Natural killer cell (primary cell): ENCODE data around the gene SIRPB2. TPM values are rescaled to one million over a fixed set of nuclear protein-coding genes. Genes with fewer than 3 reads are reported as not detected.

Experiments used
- ATAC-seq, 3 donors: fragments of 150-1000 bp in 2 of 3; fragments of 200-7000 bp in 1 of 3; cut with Tn5 transposase; 1 replicate in 1 of 3; 2 replicates in 2 of 3; pipeline ENCODE4 v1.10.0; 2021; ENCODE audit warnings: mild to moderate bottlenecking in 2 of 3, moderate library complexity in 2 of 3
- DNase-seq, 2 donors: peaks; one replicate each; pipeline versions ENCODE4 v3.0.0 to v3.0.0-alpha.2; 2013 to 2021; ENCODE audit warnings: mixed read lengths in 1 of 2
- H3K27ac ChIP-seq: one replicate; pipeline ENCODE4 v1.5.1; 2013; ENCODE audit warnings: mild to moderate bottlenecking, low read length
- H3K27me3 ChIP-seq: one replicate; pipeline ENCODE4 v1.6.1; 2013; ENCODE audit warnings: low read length; ENCODE audit not compliant: control insufficient read depth, insufficient read depth
- H3K36me3 ChIP-seq: one replicate; pipeline ENCODE4 v1.6.1; 2013; ENCODE audit warnings: low read length; ENCODE audit not compliant: control insufficient read depth, insufficient read depth
- H3K4me1 ChIP-seq: one replicate; pipeline ENCODE4 v1.6.1; 2013; ENCODE audit warnings: low read length; ENCODE audit not compliant: control insufficient read depth, insufficient read depth
- H3K4me3 ChIP-seq: one replicate; pipeline ENCODE4 v1.5.1; 2013; ENCODE audit warnings: low read length
- H3K9me3 ChIP-seq: one replicate; pipeline ENCODE4 v1.6.1; 2013; ENCODE audit warnings: low read length; ENCODE audit not compliant: control insufficient read depth, insufficient read depth
- H3K27ac Mint-ChIP-seq, 2 donors: one replicate each; pipeline ENCODE4 v1.8.0; 2022; ENCODE audit warnings: mild to moderate bottlenecking in 2 of 2, mixed read lengths in 2 of 2, moderate library complexity in 1 of 2
- H3K27me3 Mint-ChIP-seq, 2 donors: one replicate each; pipeline ENCODE4 v1.8.0; 2022; ENCODE audit warnings: low read depth in 2 of 2, mixed read lengths in 2 of 2
- H3K36me3 Mint-ChIP-seq: one replicate; pipeline ENCODE4 v1.8.0; 2022; ENCODE audit warnings: mixed read lengths
- H3K4me1 Mint-ChIP-seq, 2 donors: one replicate each; pipeline ENCODE4 v1.8.0; 2022; ENCODE audit warnings: mixed read lengths in 2 of 2
- H3K4me3 Mint-ChIP-seq: one replicate; pipeline ENCODE4 v1.8.0; 2022; ENCODE audit warnings: mild to moderate bottlenecking, moderate library complexity, mixed read lengths
- H3K9me3 Mint-ChIP-seq, 2 donors: one replicate each; pipeline ENCODE4 v1.8.0; 2022; ENCODE audit warnings: mixed read lengths in 2 of 2
- WGBS: methylation state at CpG from one replicate; pipeline ENCODE4 v1.1.7; 2013; ENCODE audit warnings: missing lambda C conversion rate; ENCODE audit not compliant: insufficient coverage; 5-methylcytosine and 5-hydroxymethylcytosine counted together
- intact Hi-C: fragments of 100-400 bp; cut with micrococcal nuclease; formaldehyde crosslinking; loops from one replicate; pipeline ENCODE4 v1.14.2; 2022
- total RNA-seq, 4 donors: library from RNA; stranded (reverse); fragments of 120-200 nt in 1 of 4; gene quantifications; one replicate each; pipeline versions ENCODE4 v1.2.3 to v1.2.4, GENCODE V29; 2013 to 2022
- TF ChIP-seq, protein P1 (sequence below): fragments of 200-600 bp; IDR thresholded peaks from one replicate; pipeline ENCODE4 v1.8.0; 2022; ENCODE audit warnings: antibody characterized with exemption

Gene SIRPB2
- total RNA-seq, result 1 to 10 TPM; 1.1 to 2.2 (median 1.5) TPM
- 3.9 TPM for total RNA-seq (2013)

GRCh38 chr20:1491281-1491840, at the start of gene SIRPB2:
Gene SIRPB2, minus strand, starts transcription at chr20:1491420. Its CDS starts 61 bp downstream, at chr20:1491359.
- Mint-ChIP-seq H3K36me3 (no peaks in the 10 kb centered on the region), H3K27ac (no peak within 1 kb of the TSS), H3K4me1 (no peaks in the 10 kb centered on the region), H3K4me3 (no peak within 1 kb of the TSS), H3K9me3 (no peaks in the 10 kb centered on the region), H3K27me3 (peaks cover 49 to 86% of the 10 kb centered on the region in 2 donors)
- Histone ChIP-seq H3K9me3 (no peaks in the 10 kb centered on the region), H3K27ac (peak within 1 kb of the TSS; percentile 43), H3K4me3 (no peak within 1 kb of the TSS), H3K4me1 (no peaks in the 10 kb centered on the region), H3K36me3 (no peaks in the 10 kb centered on the region), H3K27me3 (no peaks in the 10 kb centered on the region)
- DNase-seq, result no peak
- ATAC-seq, result peak in 1 of 3 donors; percentile 66
- TF ChIP-seq, protein P1, sequence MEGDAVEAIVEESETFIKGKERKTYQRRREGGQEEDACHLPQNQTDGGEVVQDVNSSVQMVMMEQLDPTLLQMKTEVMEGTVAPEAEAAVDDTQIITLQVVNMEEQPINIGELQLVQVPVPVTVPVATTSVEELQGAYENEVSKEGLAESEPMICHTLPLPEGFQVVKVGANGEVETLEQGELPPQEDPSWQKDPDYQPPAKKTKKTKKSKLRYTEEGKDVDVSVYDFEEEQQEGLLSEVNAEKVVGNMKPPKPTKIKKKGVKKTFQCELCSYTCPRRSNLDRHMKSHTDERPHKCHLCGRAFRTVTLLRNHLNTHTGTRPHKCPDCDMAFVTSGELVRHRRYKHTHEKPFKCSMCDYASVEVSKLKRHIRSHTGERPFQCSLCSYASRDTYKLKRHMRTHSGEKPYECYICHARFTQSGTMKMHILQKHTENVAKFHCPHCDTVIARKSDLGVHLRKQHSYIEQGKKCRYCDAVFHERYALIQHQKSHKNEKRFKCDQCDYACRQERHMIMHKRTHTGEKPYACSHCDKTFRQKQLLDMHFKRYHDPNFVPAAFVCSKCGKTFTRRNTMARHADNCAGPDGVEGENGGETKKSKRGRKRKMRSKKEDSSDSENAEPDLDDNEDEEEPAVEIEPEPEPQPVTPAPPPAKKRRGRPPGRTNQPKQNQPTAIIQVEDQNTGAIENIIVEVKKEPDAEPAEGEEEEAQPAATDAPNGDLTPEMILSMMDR, result no peak
- 14% methylated on average over 11 of the region's 11 CpGs for WGBS
- intact Hi-C loops, result no loop called here

DNA sequence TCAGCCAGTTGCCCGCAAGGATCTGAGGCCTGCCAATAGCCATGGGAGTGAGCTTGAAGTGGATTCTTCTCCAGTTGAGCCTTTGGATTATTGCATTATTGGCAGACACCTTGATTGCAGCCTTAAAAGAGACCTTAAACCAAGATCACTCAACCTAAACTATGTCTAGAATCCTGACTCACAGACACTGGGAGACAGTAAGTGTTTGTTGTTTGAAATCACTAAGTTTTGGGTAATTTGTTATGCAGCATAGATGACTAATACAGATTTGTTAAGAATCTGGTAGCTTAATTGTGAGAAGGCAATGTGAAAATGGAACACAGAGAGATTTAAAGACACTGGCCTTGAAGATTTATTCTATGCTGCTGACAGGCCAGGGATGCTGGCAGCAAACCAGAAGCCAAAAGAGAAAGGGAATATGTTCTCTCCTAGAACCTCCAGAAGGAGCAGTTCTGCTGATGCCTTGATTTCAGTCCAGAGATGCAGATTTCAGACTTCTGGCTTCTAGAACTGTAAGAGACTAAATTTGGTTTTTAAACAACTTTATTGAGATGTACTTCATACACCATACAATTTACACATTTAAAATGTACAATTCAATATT, 48.7 kb upstream of the SIRPB2 start:
- DNase-seq, result no peak
- H3K27ac Mint-ChIP-seq, result no peak overlapping the region
- Histone ChIP-seq H3K36me3 (no peaks in the 10 kb centered on the region), H3K9me3 (no peaks in the 10 kb centered on the region), H3K4me1 (peaks cover 13% of the 10 kb centered on the region), H3K27me3 (no peaks in the 10 kb centered on the region), H3K4me3 (no peak overlapping the region), H3K27ac (no peak overlapping the region)
- intact Hi-C loops, result no loop called here
- TF ChIP-seq, protein P1, result no peak
- H3K9me3 Mint-ChIP-seq, result no peaks in the 10 kb centered on the region
- H3K4me1 Mint-ChIP-seq, result no peaks in the 10 kb centered on the region
- no peak for ATAC-seq
- 86% methylated on average over 1 of the region's 1 CpG for WGBS
- peaks cover 22 to 36% of the 10 kb centered on the region in 2 donors for H3K27me3 Mint-ChIP-seq
- no peaks in the 10 kb centered on the region for H3K36me3 Mint-ChIP-seq
- no peak overlapping the region for H3K4me3 Mint-ChIP-seq

DNA sequence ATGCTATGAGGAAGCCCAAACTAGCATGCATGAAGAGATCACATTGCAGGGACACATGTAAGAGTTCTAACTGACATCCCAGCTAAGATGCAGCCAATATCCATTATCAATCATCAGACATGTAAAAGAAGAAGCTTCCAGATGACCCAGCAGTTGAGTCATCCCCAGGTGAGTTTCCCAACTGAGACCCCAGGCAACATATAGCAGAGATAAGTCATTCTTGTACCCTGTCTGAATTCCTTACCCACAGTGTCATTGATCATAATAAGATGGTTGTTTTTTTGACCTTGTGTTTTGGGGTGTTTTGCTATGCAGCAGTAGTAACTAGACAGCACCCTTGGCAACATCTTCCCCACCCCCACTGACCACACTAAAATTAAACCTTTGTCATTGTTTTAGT, 47.4 kb upstream of the SIRPB2 start:
- no peaks in the 10 kb centered on the region for H3K4me1 Mint-ChIP-seq
- Histone ChIP-seq H3K36me3 (no peaks in the 10 kb centered on the region), H3K9me3 (no peaks in the 10 kb centered on the region), H3K4me1 (peaks cover 13% of the 10 kb centered on the region), H3K4me3 (no peak overlapping the region), H3K27ac (no peak overlapping the region), H3K27me3 (no peaks in the 10 kb centered on the region)
- no peaks in the 10 kb centered on the region for H3K36me3 Mint-ChIP-seq
- no peak overlapping the region for H3K4me3 Mint-ChIP-seq
- intact Hi-C loops, result no loop called here
- H3K27me3 Mint-ChIP-seq, result peaks cover 18 to 45% of the 10 kb centered on the region in 2 donors
- H3K27ac Mint-ChIP-seq, result no peak overlapping the region
- DNase-seq (no peak), ATAC-seq (no peak)
- TF ChIP-seq, protein P1, result no peak
- H3K9me3 Mint-ChIP-seq, result no peaks in the 10 kb centered on the region

DNA sequence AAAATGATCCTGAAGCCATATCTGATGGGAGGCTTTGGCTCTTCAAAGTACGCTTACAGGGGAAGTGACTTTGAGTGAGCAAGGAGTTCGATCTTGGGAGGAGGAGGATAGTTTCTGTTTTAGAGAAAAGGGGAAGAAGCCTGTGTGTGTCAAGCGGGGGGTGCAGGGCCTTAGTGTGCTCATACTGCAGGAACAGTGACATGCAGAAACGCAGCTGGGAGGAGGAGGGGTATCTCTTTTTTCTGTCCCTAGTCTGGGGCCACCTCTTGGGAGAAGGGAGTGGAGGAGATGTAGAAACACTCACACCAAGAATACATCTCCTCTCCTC, 46.5 kb upstream of the SIRPB2 start:
- no peak overlapping the region for H3K4me3 ChIP-seq
- Mint-ChIP-seq H3K9me3 (no peaks in the 10 kb centered on the region), H3K36me3 (no peaks in the 10 kb centered on the region), H3K27me3 (peaks cover 14 to 40% of the 10 kb centered on the region in 2 donors), H3K4me3 (no peak overlapping the region), H3K4me1 (no peaks in the 10 kb centered on the region), H3K27ac (no peak overlapping the region)
- DNase-seq, result peak in 1 of 2 donors; percentile 8
- WGBS, result 10% methylated on average over 4 of the region's 4 CpGs
- ATAC-seq, result peak in 1 of 3 donors; percentile 52
- no peaks in the 10 kb centered on the region for H3K27me3 ChIP-seq
- TF ChIP-seq, protein P1, result no peak
- H3K9me3 ChIP-seq, result no peaks in the 10 kb centered on the region
- intact Hi-C loops, result no loop called here
- no peaks in the 10 kb centered on the region for H3K36me3 ChIP-seq
- peak overlapping the region; percentile 71 for H3K27ac ChIP-seq
- H3K4me1 ChIP-seq, result peaks cover 13% of the 10 kb centered on the region
